ENCODE measurements around the gene CERS6.

GRCh38 chr2:168723275-168723899 lies 267.3 kb downstream of the CERS6 start:
- TF ChIP-seq CHD4 (IDR thresholded peaks at IDR 0.05) (no peak), GABPA (IDR thresholded peaks at IDR 0.05; ENCODE audit: low read depth) (no peak), POLR2AphosphoS5 (IDR thresholded peaks at IDR 0.05; ENCODE audit: low read length) (no peak), BCLAF1 (IDR thresholded peaks at IDR 0.05) (no peak), CEBPB (IDR thresholded peaks at IDR 0.05; ENCODE audit: borderline replicate concordance in 1 of 2, low read depth in 2 of 2, low read length in 2 of 2) (no peak), RB1 (IDR thresholded peaks at IDR 0.05; ENCODE audit: borderline replicate concordance) (no peak), EZH2 (IDR thresholded peaks at IDR 0.05; ENCODE audit: borderline replicate concordance, control insufficient read depth, low read depth, low read length) (no peak), BRCA1 (IDR thresholded peaks at IDR 0.05; ENCODE audit: low read depth, low read length) (no peak), CTCF (IDR thresholded peaks at IDR 0.05 in 2 of 3, conservative IDR thresholded peaks at IDR 0.05 in 1 of 3; ENCODE audit: control insufficient read depth in 2 of 3, extremely low read depth in 1 of 3, insufficient read depth in 1 of 3, low read depth in 3 of 3, low read length in 3 of 3) (no peak)
- TF ChIP-seq, protein P1, sequence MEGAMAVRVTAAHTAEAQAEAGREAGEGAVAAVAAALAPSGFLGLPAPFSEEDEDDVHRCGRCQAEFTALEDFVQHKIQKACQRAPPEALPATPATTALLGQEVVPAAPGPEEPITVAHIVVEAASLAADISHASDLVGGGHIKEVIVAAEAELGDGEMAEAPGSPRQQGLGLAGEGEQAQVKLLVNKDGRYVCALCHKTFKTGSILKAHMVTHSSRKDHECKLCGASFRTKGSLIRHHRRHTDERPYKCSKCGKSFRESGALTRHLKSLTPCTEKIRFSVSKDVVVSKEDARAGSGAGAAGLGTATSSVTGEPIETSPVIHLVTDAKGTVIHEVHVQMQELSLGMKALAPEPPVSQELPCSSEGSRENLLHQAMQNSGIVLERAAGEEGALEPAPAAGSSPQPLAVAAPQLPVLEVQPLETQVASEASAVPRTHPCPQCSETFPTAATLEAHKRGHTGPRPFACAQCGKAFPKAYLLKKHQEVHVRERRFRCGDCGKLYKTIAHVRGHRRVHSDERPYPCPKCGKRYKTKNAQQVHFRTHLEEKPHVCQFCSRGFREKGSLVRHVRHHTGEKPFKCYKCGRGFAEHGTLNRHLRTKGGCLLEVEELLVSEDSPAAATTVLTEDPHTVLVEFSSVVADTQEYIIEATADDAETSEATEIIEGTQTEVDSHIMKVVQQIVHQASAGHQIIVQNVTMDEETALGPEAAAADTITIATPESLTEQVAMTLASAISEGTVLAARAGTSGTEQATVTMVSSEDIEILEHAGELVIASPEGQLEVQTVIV (IDR thresholded peaks at IDR 0.05; ENCODE audit: borderline replicate concordance, partially characterized antibody), result no peak

All from GM12878 (cell line).